SH-SY5Y (cell line): ENCODE results near the gene OR52E6.

Experiments
- GATA2 ChIP-seq: IDR thresholded peaks from 2 replicates; pipeline ENCODE4 v1.6.1; 2011; ENCODE audit warnings: mild to moderate bottlenecking, low read depth, low read length
- GATA3 ChIP-seq: IDR thresholded peaks from 2 replicates; pipeline ENCODE4 v1.6.1; 2011; ENCODE audit warnings: low read depth, mild to moderate bottlenecking, low read length, moderate library complexity

DNA sequence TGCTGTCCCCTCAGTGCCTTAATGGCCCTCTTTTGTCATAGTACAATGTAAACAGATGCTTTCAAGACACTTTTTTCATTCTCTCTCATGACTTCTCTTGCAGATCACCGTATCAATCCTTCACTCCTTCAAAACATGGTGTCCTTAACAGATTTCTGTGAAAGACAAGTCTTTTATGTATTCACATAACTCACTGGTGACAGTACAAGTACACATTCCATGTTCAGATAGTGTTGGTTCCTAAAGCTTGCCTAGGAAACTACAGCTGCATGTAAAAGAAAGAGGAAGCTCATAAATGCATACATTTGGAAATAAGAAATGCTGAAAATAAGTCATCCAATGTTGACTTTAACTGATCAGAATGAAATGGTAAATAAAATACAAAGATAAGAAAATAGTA is 5.0 kb upstream of the OR52E6 start:
- TF ChIP-seq GATA2, result no peak
- no peak for TF ChIP-seq GATA3
